Mesendoderm (in vitro differentiated cells): ENCODE results near the gene FOXP1.

Experiments used
- DNase-seq: peaks from one replicate; pipeline ENCODE4 v3.0.0; 2013
- H2AK5ac ChIP-seq: 2 replicates; pipeline ENCODE4 v1.6.1; 2013; ENCODE audit warnings: low read length, inconsistent platforms
- H2BK120ac ChIP-seq: 2 replicates; pipeline ENCODE4 v1.6.1; 2013; ENCODE audit warnings: low read depth, mild to moderate bottlenecking, low read length, moderate library complexity, mixed read lengths
- H2BK15ac ChIP-seq: replicated peaks from 2 replicates; pipeline ENCODE4 v1.6.1; 2013; ENCODE audit warnings: low read depth, mild to moderate bottlenecking, moderate library complexity
- H2BK5ac ChIP-seq: 2 replicates; pipeline ENCODE4 v1.6.1; 2013; ENCODE audit warnings: low read length, inconsistent platforms
- H3K18ac ChIP-seq: 2 replicates; pipeline ENCODE4 v1.6.1; 2013; ENCODE audit warnings: mild to moderate bottlenecking, low read length, mixed read lengths
- H3K23ac ChIP-seq: one replicate; pipeline ENCODE4 v1.6.1; 2013; ENCODE audit warnings: low read length
- H3K27ac ChIP-seq: 2 replicates; pipeline ENCODE4 v1.5.1; 2013; ENCODE audit warnings: low read depth, mild to moderate bottlenecking, inconsistent platforms, low read length, moderate library complexity
- H3K27me3 ChIP-seq: 2 replicates; pipeline ENCODE4 v1.6.1; 2013; ENCODE audit warnings: low read length, control low read depth, mild to moderate bottlenecking, inconsistent platforms; ENCODE audit not compliant: insufficient read depth, poor library complexity
- H3K36me3 ChIP-seq: 2 replicates; pipeline ENCODE4 v1.6.1; 2013; ENCODE audit warnings: low read length, inconsistent platforms; ENCODE audit not compliant: control insufficient read depth, insufficient read depth
- H3K4ac ChIP-seq: one replicate; pipeline ENCODE4 v1.6.1; 2013; ENCODE audit warnings: low read depth, mild to moderate bottlenecking, low read length, moderate library complexity
- H3K4me1 ChIP-seq: 2 replicates; pipeline ENCODE4 v1.6.1; 2013; ENCODE audit warnings: low read depth, low read length, inconsistent platforms; ENCODE audit not compliant: control insufficient read depth
- H3K4me2 ChIP-seq: 2 replicates; pipeline ENCODE4 v1.6.1; 2013; ENCODE audit warnings: low read length
- H3K4me3 ChIP-seq: 2 replicates; pipeline ENCODE4 v1.5.1; 2013; ENCODE audit warnings: mild to moderate bottlenecking, low read length
- H3K56ac ChIP-seq: one replicate; pipeline ENCODE4 v1.6.1; 2013; ENCODE audit warnings: low read length
- H3K79me1 ChIP-seq: 2 replicates; pipeline ENCODE4 v1.6.1; 2013; ENCODE audit warnings: low read length, inconsistent platforms
- H3K79me2 ChIP-seq: 2 replicates; pipeline ENCODE4 v1.6.1; 2013; ENCODE audit warnings: mild to moderate bottlenecking, low read length; ENCODE audit not compliant: control insufficient read depth, insufficient read depth
- H3K9ac ChIP-seq: 2 replicates; pipeline ENCODE4 v1.6.1; 2013; ENCODE audit warnings: low read length, inconsistent platforms
- H4K5ac ChIP-seq: one replicate; pipeline ENCODE4 v1.6.1; 2013; ENCODE audit warnings: low read length
- H4K8ac ChIP-seq: one replicate; pipeline ENCODE4 v1.6.1; 2013; ENCODE audit warnings: low read depth, mild to moderate bottlenecking, control low read depth, low read length, moderate library complexity
- WGBS: extraction: QIAGEN DNeasy Blood & Tissue Kit; methylation state at CpG from one replicate; pipeline ENCODE4 v1.1.7; 2013; ENCODE audit warnings: low lambda C conversion rate, missing lambda C conversion rate; ENCODE audit not compliant: insufficient coverage; ENCODE audit errors: extremely low coverage; 5-methylcytosine and 5-hydroxymethylcytosine counted together

Gene FOXP1

DNA sequence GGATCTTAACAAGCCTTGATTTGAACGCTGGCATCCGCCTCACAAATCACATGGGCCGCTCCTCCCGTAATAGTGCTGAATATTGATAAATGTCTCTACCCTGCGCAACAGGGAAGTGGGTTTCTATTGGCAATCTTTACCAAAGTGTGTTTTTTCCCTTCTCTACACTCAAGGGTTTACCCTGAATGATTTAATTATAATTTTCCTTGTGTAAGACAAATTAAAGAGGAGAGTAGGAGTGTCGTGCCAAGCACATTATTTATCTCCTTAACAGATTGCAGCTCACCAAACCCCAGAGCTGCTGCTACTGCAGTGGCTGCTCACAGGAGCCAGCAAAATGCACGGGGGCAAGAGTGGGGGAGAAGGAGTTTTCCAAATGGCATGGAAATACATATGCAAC, 545.8 kb downstream of the FOXP1 start:
- H3K27ac ChIP-seq: no peak overlapping the region
- no peaks in the 10 kb centered on the region for H3K79me1 ChIP-seq
- no peak overlapping the region for H2BK5ac ChIP-seq
- no peak overlapping the region for H3K56ac ChIP-seq
- WGBS: no CpG with 5 or more reads among the region's 7 CpGs
- no peak overlapping the region for H3K4me3 ChIP-seq
- no peak overlapping the region for H3K9ac ChIP-seq
- no peak overlapping the region for H2BK120ac ChIP-seq
- H3K4me2 ChIP-seq: no peak overlapping the region
- H3K4me1 ChIP-seq: no peaks in the 10 kb centered on the region
- no peak overlapping the region for H4K8ac ChIP-seq
- H2AK5ac ChIP-seq: no peak overlapping the region
- H3K79me2 ChIP-seq: no peaks in the 10 kb centered on the region
- no peak overlapping the region for H4K5ac ChIP-seq
- H3K27me3 ChIP-seq: no peaks in the 10 kb centered on the region
- H2BK15ac ChIP-seq: no peak overlapping the region
- no peak overlapping the region for H3K23ac ChIP-seq
- no peak overlapping the region for H3K18ac ChIP-seq
- no peak for DNase-seq
- H3K36me3 ChIP-seq: no peaks in the 10 kb centered on the region
- no peak overlapping the region for H3K4ac ChIP-seq

DNA sequence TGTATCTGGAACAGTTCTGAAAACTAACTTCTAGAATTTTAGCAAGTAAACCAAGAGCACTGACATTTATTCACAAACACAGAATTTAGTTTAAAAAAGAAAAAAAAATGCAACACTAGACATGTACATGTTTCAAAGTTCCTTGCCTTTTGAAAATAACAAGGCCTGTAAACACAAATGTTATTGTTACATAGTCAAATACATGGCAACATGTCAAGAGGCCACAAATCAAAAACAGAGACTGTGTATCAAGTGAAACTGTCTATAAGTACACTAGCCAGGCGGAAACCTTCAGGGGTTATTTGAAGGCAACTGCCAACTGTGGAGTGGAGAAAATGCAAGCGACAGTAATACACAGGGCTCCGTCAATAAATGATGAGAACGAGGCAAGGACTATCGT, 547.6 kb downstream of the FOXP1 start:
- no peak for DNase-seq
- H3K36me3 ChIP-seq: no peaks in the 10 kb centered on the region
- no CpG with 5 or more reads among the region's 5 CpGs for WGBS

DNA sequence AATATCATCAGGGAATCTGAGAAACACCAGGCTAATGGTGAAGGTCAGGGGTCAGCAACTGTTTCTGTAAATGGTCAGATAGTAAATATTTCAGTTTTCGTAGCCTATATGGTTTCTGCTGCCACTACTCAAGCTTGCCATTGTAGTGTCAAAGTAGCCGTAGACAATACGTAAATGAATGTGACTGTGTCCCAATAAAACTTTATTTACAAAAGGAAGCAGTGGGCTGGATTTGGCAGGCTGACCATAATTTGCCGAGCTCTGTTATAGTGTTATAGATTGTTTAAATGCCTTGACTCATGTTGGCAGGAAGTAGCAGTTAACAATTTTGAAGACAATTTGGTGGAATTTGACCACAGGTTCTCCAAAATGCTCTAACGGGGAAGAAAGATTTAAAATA, 548.2 kb downstream of the FOXP1 start:
- Histone ChIP-seq H3K4me2 (no peak overlapping the region), H3K27me3 (no peaks in the 10 kb centered on the region), H4K8ac (peak overlapping the region; percentile 28), H3K23ac (no peak overlapping the region), H3K4me1 (peaks cover 2% of the 10 kb centered on the region), H3K4ac (no peak overlapping the region), H3K79me1 (no peaks in the 10 kb centered on the region), H3K27ac (no peak overlapping the region), H2BK15ac (no peak overlapping the region), H2AK5ac (no peak overlapping the region), H4K5ac (no peak overlapping the region), H3K56ac (no peak overlapping the region), H3K4me3 (no peak overlapping the region), H3K36me3 (no peaks in the 10 kb centered on the region), H3K79me2 (no peaks in the 10 kb centered on the region), H2BK120ac (no peak overlapping the region), H3K18ac (no peak overlapping the region), H3K9ac (no peak overlapping the region), H2BK5ac (no peak overlapping the region)
- WGBS: no CpG with 5 or more reads among the region's 5 CpGs
- no peak for DNase-seq

More for the DNA sequence above, 547.6 kb downstream of the FOXP1 start:
- H2AK5ac ChIP-seq: no peak overlapping the region
- no peak overlapping the region for H2BK120ac ChIP-seq
- H3K4me1 ChIP-seq: peaks cover 2% of the 10 kb centered on the region
- H4K5ac ChIP-seq: no peak overlapping the region
- no peaks in the 10 kb centered on the region for H3K79me1 ChIP-seq
- no peaks in the 10 kb centered on the region for H3K27me3 ChIP-seq
- H4K8ac ChIP-seq: no peak overlapping the region
- no peak overlapping the region for H3K4me2 ChIP-seq
- no peak overlapping the region for H3K9ac ChIP-seq
- no peak overlapping the region for H3K23ac ChIP-seq
- H3K27ac ChIP-seq: no peak overlapping the region
- H3K79me2 ChIP-seq: no peaks in the 10 kb centered on the region
- H2BK15ac ChIP-seq: no peak overlapping the region
- H3K18ac ChIP-seq: no peak overlapping the region
- H2BK5ac ChIP-seq: no peak overlapping the region
- H3K4me3 ChIP-seq: no peak overlapping the region
- no peak overlapping the region for H3K4ac ChIP-seq
- H3K56ac ChIP-seq: no peak overlapping the region

DNA sequence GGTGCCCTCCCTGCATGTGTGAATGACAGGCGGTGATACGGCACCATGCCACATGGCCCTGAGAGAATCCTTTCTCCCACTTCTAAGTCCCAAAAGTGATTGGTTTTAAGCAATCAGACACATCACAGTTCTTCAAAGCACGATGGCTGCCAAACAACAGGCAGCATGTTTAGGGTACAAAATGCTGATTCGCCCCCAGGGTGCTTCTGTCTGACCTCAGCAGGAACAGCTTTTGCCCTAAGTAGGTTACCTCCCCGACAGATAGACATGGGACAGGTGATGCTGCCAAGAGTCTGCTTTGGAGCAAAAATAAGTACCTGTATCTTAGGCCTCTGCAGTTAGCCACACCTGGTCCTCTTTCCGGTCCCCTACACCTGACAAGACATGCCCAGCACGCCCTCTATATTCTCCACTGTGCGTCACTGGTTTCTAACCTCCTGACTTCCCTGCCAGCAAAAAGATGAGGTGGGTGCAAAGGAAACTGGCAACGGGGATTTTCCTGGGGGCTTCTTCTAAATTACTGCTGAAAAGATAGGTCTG, 549.8 kb downstream of the FOXP1 start:
- Histone ChIP-seq H3K4me1 (peaks cover 2% of the 10 kb centered on the region), H3K4me2 (no peak overlapping the region), H3K4me3 (no peak overlapping the region), H2BK120ac (no peak overlapping the region), H3K27ac (no peak overlapping the region), H4K5ac (no peak overlapping the region), H3K79me1 (no peaks in the 10 kb centered on the region), H3K27me3 (no peaks in the 10 kb centered on the region), H2BK15ac (no peak overlapping the region), H3K23ac (no peak overlapping the region), H3K4ac (no peak overlapping the region), H3K18ac (no peak overlapping the region), H2BK5ac (no peak overlapping the region), H3K9ac (no peak overlapping the region), H4K8ac (no peak overlapping the region), H2AK5ac (no peak overlapping the region), H3K36me3 (no peaks in the 10 kb centered on the region), H3K56ac (no peak overlapping the region), H3K79me2 (no peaks in the 10 kb centered on the region)
- no CpG with 5 or more reads among the region's 9 CpGs for WGBS
- no peak for DNase-seq

DNA sequence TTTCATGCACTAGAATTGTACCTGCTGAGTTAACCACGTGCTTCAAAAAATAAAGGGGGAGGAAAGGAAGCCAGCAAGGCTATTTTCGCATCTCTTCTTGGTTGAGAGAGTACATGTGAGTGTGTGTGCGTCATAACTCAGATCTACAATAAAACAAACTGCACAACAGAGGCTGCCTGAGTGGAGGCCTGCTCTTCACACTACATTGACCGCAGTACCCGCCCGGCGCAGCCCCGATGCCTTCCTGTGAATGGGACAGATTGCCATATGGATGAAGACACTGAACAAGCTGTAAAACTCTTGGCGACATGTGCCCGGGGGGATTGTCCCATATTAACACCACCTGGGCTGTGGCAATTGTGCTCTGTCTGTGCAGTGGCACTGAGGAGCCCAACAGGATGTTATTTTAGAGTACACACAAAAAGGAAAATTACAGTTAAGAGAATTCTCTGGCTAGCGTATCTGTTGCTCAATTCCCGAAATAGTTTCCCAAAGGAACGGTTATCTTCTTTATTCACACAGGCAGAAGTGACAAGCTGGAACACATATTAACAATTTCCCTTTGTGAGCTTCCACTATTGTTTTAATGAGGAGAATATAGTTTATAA, 551.5 kb downstream of the FOXP1 start:
- Histone ChIP-seq H3K4me2 (no peak overlapping the region), H3K79me1 (no peaks in the 10 kb centered on the region), H4K8ac (no peak overlapping the region), H3K4ac (no peak overlapping the region), H3K27me3 (no peaks in the 10 kb centered on the region), H2BK120ac (no peak overlapping the region), H2BK5ac (no peak overlapping the region), H2BK15ac (no peak overlapping the region), H3K4me3 (no peak overlapping the region), H3K36me3 (no peaks in the 10 kb centered on the region), H3K9ac (no peak overlapping the region), H3K79me2 (no peaks in the 10 kb centered on the region), H3K27ac (no peak overlapping the region), H3K23ac (no peak overlapping the region), H4K5ac (no peak overlapping the region), H3K56ac (no peak overlapping the region), H3K18ac (no peak overlapping the region), H2AK5ac (no peak overlapping the region), H3K4me1 (peaks cover 2% of the 10 kb centered on the region)
- no CpG with 5 or more reads among the region's 13 CpGs for WGBS
- no peak for DNase-seq

DNA sequence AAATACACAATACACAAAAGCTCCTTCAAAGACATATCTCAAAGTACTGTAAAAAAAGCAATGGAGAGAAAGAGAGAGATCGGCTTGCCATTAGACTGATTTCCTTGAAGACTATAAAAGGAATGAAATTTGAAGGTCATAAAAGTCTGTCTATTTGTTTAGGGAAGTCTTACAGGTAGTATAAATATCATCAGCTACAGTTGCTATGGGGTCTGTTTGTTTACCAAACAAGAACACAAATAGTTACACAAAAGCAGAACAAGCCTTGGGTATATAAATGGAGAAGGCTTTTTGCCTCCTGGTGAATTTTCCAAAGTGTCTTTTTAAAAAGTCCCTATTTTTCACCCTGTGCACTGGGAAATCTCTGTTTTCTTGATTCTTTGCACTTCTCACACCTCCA, 552.3 kb downstream of the FOXP1 start:
- Histone ChIP-seq H3K9ac (no peak overlapping the region), H3K4me1 (peaks cover 2% of the 10 kb centered on the region), H3K4me2 (no peak overlapping the region), H4K8ac (no peak overlapping the region), H3K27ac (no peak overlapping the region), H3K4me3 (no peak overlapping the region), H3K79me2 (no peaks in the 10 kb centered on the region), H3K18ac (no peak overlapping the region), H2BK5ac (no peak overlapping the region), H3K4ac (no peak overlapping the region), H4K5ac (no peak overlapping the region), H3K27me3 (no peaks in the 10 kb centered on the region), H3K36me3 (no peaks in the 10 kb centered on the region), H3K23ac (no peak overlapping the region), H3K79me1 (no peaks in the 10 kb centered on the region), H2BK120ac (no peak overlapping the region), H2BK15ac (no peak overlapping the region), H3K56ac (no peak overlapping the region), H2AK5ac (no peak overlapping the region)
- no peak for DNase-seq
- no CpG with 5 or more reads among the region's 1 CpG for WGBS
